GM12892 (cell line): ENCODE results near the gene ARHGEF4.

Experiments
- POLR2A ChIP-seq: IDR thresholded peaks from 2 replicates; pipeline ENCODE4 v1.6.1; 2011; ENCODE audit warnings: low read depth, low read length, control low read depth
- POLR2AphosphoS5 ChIP-seq: IDR thresholded peaks from 2 replicates; pipeline ENCODE4 v1.6.1; 2011; ENCODE audit warnings: low read depth, low read length, control low read depth
- TAF1 ChIP-seq: IDR thresholded peaks from 2 replicates; pipeline ENCODE4 v1.6.1; 2011; ENCODE audit warnings: low read depth, mild to moderate bottlenecking, control low read depth, low read length, borderline replicate concordance

GRCh38 chr2:130825231-130825965 lies 11.3 kb upstream of the ARHGEF4 start:
- TF ChIP-seq POLR2AphosphoS5 (no peak), POLR2A (no peak), TAF1 (no peak)
